IPS-11a (cell line): ENCODE results near the gene CCL13.

ENCODE experiments used
- H3K4me3 ChIP-seq: one replicate; pipeline ENCODE4 v1.5.1; 2013; ENCODE audit warnings: low read depth, low read length, control low read depth

The CCL13 gene

DNA sequence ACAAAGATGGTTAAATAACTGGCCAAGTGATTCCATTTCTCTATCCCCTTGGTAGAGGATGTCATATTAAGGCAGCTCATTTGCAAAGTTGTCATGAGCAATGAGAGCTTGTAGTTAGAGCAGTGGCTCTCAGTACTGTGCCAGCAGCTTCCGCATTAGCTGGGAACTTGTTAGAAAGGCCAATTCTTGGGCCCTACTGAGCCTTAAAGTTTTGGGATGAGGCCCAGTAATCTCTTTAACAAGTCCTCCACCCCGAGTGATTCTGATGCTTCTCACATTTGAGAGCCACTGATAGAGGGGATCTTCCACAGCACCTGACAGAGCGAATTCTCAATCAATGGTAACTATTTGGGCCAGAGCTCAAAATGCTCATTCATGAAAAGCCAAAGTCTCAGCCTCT is 26.9 kb downstream of the CCL13 start:
- no peak overlapping the region for H3K4me3 ChIP-seq

DNA sequence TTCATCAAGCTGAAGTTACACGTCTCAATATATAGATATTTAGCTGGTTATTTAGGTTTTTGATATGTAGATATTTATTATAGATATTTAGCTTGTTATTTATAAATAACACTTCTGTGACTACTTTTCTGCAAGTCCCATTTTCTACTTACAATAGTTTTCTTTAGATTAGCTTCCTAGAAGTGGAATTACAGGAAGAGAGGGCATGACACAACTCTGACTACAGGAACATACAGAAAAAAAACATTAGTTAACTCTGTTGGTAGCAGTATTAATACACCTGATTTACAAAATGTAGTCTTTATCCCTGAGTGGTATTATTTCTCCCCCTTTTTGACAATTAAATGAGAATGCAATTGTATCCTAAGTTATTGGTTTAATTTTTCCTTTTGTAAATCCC is 28.0 kb downstream of the CCL13 start:
- H3K4me3 ChIP-seq, result no peak overlapping the region

DNA sequence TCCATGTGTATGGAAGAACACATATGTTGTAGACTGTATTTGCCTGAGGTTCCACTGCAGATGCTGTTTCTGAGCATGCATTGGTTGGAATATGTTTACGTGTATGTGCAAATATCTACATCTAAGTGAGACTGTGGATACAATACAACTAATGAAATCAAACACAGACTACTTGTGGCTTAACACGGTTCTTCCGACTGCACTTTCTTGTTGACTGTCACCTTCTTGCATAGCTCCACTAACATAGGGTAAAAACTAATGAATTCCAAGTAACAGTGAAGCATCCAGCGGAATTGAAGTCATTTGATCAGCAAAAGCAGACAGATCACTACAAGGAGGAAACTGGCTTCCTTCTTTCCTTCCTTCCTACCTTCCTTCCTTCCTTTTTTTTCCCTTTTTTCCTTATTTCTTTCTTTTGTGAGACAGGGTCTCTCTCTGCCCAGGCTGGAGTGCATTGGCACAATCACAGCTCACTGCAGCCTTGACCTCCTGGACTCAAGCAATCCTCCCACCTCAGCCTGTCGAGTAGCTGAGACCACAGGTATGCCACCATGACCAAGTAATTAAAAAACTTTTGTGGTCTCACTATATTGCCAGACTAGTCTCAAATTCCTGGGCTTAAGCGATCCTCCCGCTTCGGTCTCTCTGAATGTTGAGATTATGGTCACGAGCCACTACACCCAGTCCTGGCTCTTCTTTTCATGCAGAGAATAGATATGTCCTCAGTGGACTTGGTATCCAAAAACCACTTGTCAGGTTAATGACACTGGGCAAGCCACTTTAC is 28.7 kb downstream of the CCL13 start:
- no peak overlapping the region for H3K4me3 ChIP-seq

DNA sequence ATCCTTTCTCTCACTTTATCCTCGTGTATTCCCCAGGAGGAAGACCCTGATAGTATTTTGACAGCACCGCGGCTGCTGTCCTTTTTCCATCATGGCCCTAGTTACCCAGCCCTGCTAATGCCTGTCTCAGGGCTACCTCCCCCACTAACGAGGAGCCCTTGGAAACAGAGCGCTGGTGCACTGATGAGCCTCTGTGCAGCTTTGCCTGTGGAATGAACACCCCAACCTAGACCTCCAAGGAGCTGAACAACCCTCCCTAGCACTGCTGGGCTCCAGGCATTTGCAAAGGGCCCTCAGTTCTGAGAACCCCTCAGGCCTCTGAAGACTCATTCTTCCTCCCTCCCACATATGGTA is 30.0 kb downstream of the CCL13 start:
- no peak overlapping the region for H3K4me3 ChIP-seq

DNA sequence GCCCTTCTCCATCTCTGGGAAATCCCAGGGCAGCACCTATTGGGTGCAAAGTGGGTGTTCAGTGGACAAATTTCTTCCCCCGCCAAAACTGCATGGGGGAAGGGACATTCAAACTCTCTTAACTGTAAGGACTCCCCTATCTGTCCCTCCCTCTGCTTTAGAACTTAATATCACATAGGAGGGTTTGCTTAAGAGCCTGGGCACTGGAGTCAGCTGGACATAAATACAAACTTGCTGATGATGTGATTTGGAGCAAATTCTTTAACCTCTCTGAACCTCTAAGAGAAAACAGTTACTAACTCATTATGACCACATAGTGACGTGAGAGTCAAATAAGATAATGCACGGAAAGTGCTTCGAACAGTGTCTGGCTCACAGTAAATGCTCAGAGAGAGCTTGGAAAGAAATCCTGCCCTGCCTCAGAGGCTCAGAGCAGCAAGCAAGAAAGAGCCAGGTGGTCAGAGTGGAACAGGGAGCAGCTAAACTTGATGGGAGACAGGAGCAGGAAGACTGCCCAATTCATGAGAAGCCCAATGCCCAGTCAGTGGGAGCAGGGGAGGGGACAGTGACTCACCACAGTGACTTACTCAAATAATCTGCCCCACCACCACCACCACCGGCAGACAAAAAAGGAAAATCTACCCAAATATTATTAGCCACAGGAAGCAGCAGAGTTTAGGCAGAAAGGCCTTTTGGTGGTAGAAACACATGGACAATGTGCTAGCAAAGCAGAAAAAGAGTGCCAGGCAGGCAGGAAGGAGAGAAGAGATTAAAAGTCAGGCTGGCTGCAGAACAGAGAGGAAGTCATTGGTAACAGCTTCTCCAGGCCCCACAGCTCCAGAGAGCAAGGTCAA is 30.6 kb downstream of the CCL13 start:
- H3K4me3 ChIP-seq, result no peak overlapping the region

DNA sequence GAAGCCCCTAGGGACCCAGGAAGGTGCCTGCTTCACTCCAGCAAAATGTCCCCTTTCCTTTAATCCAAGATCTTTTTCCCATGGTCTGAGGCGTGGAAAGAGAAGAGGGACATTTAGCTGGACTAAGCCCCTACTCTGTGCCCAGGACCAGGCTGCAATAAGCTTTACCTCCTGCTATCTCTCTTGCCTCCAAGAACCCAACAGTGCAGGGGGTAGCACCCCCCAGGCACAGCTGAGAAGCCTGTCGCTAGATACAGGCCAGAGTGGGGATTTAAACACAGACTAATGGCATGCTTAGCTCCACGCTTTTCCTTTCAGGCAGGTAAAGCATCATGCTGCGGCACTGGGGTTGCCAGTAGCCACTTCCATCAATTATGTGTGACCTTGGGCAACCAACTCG is 31.3 kb downstream of the CCL13 start:
- no peak overlapping the region for H3K4me3 ChIP-seq

DNA sequence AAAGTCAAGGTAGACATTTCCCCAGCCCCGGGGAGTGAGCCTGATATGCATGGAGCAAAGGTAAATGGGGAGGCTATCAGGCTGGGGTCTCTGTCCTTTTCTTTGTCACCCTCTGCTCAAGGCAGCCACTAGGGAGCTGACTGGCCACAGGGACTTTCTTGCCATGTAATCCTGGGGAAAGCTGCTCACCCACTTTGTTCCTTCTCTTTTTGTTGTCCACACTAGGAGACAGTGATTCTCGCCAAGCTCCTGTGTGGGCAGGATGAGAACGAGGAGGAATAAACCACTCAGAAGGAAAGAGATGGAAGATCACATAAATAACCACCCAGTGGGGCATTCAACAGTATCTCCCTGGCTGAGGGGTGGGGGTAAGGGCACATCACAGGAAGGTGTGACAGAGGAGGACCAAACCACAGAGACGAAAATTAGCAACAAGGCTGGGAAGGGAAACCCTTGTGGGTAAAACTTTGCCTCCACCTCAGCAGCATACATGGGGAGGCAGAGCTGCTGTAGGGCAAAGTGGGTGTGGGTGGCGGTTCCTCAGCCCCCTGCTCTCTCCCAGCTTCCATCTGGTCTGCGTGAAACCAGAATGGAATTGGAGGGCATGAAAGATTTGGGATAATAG is 33.0 kb downstream of the CCL13 start:
- no peak overlapping the region for H3K4me3 ChIP-seq

DNA sequence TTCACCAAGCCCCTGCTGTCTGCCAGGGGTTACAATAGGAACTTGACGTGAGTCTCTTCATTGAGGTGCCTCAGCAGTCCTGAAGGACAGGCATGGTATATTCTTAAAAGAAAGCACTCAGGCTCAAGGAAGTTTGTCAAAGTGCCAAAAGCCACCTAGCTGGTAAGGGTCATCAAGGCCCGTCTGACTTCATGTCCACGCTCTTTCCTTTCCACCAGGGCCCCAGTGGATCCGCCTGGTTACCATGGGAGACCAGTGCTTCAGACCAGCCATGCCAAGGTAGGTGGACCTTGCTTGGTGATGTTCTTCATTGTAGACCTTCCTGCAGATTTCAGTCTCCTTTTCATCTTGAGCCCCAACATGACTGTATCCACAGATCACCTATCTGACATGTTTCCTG is 34.4 kb downstream of the CCL13 start:
- H3K4me3 ChIP-seq, result no peak overlapping the region

DNA sequence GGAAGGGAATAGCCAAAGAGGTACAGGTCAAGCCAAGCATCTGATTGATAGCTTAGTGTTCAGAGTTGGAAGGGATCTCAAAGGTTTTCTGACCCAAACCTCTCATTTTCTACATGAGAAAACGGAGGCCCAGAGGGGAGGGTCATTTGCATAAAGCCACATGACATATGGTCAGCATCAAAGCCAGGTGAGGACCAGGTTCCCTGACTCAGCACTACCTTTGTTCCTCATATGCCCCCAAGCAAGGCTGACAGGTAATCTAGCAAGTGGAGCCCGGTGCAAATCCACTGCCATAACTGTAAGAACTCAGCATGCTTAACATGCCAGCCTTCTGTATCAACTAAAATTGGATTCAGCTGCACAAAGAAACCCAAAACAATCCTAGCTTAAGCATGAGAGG is 35.0 kb downstream of the CCL13 start:
- no peak overlapping the region for H3K4me3 ChIP-seq

DNA sequence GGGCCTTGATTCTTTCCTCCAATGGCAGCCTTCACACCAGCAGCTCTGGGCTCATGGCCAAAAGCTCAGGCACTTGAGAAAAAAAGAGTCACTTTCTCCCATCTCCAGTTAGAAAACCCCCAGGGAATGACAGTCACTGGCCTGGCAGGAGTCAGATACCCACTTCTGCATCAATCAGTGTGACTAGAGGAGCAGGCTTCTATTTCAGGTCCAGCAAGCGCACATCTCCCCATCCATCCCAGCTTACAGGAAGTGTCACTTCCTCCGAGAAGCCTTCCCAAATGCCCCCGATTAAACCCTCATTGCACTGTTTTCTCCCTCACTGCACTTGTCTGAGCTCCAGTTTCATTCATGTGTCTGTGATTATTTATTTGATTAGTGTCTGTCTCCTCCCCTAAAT is 37.1 kb downstream of the CCL13 start:
- no peak overlapping the region for H3K4me3 ChIP-seq

DNA sequence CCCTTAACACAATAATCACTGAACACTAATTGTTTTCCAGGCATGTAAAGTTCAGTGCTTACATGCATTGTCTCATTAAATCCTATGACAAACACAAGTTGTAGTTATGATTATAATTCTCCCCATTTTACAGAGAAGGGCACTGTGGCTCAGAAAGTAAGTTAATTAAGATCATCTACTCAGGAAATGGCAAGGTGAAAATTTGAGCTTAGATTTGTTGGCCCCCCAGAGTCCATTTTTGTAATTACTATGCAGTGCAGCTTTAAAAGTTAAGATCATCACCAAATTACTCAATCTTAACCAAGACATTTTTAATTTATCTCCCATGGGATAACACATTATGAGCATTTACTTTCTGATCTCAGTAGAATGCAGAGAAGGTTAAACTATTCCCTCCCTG is 41.0 kb downstream of the CCL13 start:
- no peak overlapping the region for H3K4me3 ChIP-seq

DNA sequence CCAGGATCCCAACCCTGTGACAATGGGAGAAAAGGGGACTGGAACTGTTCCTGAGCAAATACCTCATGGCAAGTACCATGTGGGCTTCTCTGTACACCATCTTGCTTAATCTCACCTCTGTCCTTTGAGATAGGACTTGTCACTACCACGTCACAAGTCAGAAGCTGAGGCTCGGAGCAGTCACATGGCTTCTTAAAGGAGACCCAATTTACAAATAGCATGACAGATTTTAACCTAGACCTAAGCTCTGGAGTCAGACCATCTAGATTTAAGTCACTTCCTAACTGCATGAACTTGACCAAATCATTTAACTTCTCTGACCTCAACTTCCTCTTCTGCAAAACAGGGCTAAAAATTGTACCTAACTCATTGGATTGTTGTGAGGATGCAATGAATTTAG is 42.7 kb downstream of the CCL13 start:
- no peak overlapping the region for H3K4me3 ChIP-seq

DNA sequence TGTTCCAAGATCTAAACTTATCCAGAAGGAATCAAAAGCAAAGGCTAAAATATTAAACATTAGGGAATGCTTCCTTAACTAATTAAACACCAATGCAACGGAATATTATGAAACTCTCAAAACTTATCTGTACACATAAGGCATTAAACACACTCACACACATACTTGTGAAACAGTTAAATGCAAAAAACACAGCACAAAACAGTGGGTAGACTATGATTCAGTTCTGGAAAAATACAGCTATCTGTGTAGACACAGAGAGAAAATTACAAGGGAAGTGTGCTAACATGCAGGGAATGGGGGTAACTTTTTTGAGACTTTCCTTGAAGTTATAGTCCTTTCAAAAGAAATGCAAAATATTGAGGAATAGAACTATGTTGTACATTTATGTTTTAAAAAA is 43.4 kb downstream of the CCL13 start:
- no peak overlapping the region for H3K4me3 ChIP-seq

DNA sequence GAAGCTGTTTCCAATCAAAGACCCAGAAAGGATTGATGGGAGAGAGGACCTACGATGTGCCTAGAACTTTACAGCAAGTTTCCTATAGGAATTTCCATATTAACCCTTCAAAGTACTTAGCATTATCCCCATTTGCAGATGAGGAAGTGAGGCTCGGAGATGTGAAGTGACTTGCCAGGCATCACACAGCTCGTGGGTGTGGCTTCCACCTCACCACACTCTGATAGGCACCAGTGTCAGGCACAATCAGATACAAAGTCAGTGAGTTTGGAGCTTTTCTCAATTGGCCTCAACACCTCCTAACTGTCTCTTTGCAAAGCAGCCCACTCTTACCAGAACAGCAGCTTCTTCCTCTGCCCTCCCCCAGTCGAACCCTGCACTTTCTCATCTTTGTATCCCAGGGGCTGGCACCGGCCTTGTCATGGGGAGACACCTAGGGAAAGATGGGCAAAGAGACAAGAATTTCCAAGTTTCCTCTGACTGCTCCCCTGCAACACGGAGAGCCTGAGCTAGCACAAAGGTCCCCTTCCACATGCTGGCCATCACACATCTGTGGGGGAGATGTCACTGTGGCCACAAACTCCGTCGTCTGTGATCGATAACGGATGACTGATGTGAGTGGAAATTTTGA is 44.1 kb downstream of the CCL13 start:
- H3K4me3 ChIP-seq, result no peak overlapping the region

DNA sequence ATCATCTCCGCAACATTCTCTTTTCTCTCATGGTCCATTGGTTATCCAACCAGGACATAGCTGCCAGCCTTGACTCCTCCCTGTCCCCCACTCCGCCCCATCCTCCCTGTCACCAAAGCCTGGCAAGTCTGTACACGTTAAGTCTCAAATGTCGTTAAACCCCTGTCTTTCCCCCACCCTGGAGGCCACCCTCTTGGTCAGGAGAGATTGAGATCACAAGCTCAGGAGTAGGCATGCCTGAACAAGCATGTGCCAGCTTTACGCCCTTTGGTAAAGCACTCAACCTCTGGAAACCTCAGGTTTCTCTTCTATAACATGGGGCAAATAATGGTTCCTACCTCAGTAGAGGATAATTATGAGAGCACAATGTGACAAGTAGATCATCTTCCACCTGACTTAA is 44.9 kb downstream of the CCL13 start:
- H3K4me3 ChIP-seq, result no peak overlapping the region

DNA sequence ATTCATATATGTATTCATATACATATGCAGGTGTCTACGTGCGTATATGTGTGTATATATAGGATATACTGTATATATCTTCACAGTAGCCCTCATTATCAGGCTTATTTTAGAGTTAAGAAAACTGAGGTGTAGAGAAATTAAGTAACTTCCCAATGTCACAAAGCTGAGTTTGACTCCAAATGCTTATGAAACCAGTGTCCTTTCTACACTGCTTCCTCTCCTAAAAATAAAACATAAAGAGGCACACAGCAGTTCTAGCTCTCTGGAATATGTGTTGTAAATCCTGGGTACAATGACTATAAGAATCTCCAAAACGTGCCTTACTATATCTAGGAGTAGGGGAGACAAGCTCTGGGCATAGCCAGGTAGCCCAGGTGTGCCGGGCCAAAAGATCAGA is 46.7 kb downstream of the CCL13 start:
- no peak overlapping the region for H3K4me3 ChIP-seq

DNA sequence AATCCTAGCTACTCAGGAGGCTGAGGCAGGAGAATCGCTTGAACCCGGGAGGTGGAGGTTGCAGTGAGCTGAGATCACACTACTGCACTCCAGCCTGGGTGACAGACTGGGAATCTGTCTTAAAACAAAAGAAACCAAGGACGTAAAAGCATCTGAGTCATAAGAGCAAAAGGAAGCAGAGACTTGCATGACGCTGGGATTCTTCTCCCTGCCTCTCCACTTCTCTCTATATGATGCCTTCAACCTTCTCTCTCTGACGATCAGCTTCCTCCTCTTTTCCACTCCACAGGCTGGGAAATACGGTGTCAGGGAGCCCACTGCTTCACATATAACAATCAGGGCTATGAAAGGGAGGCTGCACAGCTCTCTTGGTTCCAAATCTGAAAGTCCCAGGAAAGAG is 49.9 kb downstream of the CCL13 start:
- H3K4me3 ChIP-seq, result no peak overlapping the region
